Activated CD4-positive, CD25-positive, alpha-beta regulatory T cell treated with anti-CD3 and anti-CD28 coated beads, Interleukin-2, amount 50 U/mL, for 24 hours (primary cell): ENCODE measurements around the gene COPA.
"Not testable (repeated sequence)": the region's sequence is repeated elsewhere in the genome, so short reads cannot be mapped to it uniquely, and the experiment has no call there.

Experiments used
- ATAC-seq, 2 donors: fragments of 150-1000 bp; cut with Tn5 transposase; one replicate each; pipeline ENCODE4 v1.10.0; 2021; ENCODE audit warnings: mild to moderate bottlenecking in 1 of 2, moderate library complexity in 1 of 2

COPA gene

DNA sequence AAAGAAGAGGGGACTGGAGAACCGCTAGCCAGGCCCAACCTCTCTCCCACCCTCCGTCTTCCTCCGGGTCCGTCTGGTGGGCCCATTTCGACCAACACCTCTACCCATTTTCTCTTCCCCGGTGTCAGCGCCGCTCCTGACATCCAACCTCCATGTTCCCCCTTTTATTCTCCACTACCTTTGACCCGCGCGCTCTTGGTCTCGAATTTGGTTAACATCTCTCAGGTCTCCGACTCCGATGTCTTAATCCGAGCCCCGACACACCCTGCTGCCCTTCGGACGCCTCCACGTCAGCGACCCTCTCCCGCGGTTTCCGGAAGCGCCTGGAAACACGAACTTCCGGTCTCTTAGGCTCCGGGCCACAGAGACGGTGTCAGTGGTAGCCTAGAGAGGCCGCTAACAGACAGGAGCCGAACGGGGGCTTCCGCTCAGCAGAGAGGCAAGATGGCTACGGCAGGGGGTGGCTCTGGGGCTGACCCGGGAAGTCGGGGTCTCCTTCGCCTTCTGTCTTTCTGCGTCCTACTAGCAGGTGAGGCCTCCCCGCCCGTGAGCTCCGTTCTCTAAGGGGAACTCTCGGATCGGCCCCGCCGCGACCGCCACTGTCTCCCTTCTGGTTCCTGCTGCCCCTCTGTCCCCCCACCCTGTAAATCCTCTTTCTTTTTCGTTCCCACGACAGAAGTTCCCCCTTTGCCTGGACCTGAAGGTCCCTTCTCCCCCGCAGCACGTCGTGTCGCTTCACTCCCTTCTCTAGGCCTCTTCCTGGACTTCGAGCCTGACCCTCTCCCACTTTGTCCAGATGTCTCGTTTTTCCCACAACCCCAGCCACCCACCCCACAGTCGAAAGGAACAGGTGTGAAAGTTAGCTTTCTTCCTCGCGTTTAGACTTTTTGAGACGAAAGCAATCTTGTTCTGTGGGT, at the start of gene COPA, which contains the start of gene NCSTN:
TSS of gene COPA (minus strand) at position 298 of the 917 bp plus-strand sequence. CDS start at position 218, 80 bp downstream.
TSS of gene NCSTN (plus strand) at position 431 of the 917 bp plus-strand sequence. CDS start at position 445, 14 bp downstream.
- peak; percentile 100 for ATAC-seq

DNA sequence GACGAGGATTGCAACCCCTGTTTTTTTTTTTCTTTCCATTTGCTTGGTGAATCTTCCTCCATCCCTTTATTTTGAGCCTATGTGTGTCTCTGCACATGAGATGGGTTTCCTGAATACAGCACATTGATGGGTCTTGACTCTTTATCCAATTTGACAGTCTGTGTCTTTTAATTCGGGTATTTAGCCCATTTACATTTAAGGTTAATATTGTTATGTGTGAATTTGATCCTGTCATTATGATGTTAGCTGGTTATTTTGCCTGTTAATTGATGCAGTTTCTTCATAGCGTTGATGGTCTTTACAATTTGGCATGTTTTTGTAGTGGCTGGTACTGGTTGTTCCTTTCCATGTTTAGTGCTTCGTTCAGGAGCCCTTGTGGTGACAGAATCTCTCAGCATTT, 45.4 kb upstream of the COPA start:
- not testable (repeated sequence) for ATAC-seq

DNA sequence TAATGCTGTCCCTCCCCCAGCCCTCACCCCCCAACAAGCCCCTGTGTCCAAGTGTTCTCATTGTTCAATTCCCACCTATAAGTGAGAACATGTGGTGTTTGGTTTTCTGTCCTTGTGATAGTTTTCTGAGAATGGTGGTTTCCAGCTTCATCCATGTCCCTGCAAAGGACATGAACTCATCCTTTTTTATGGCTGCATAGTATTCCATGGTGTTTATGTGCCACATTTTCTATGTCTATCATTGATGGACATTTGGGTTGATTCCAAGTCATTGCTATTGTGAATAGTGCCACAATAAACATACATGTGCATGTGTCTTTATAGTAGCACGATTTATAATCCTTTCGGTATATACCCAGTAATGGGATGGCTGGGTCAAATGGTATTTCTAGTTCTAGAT, 41.8 kb upstream of the COPA start:
- not testable (repeated sequence) for ATAC-seq

DNA sequence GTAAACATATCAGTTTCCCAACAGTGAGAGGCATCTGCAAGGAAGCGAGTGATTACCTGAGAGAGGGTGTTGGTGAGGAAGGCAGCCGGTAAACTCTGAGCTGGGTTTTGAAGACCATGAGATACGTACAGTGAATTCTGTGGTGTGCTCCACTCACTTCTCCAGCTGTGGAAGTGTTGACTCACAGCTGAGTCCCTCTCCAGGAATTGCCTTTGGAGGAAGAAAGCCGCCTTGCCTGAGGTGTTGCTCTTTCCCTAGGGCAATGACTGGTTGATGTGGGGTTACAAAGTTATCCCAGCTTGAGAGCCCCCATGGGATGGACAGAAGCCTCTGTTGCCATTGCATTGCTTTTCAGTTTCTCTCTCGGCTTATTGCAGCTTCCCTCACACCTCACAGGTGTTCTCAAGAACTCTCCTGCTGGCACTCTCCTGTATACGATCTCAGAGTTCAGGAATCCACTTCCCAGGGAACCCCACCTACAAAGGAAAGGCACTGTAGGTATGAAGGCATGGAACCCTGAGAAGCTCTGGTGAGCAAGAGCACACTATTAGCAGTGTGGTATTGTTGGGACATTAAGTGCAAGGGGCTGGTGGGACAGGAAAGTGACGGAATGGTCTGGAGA, 34.6 kb upstream of the COPA start:
- no peak for ATAC-seq

DNA sequence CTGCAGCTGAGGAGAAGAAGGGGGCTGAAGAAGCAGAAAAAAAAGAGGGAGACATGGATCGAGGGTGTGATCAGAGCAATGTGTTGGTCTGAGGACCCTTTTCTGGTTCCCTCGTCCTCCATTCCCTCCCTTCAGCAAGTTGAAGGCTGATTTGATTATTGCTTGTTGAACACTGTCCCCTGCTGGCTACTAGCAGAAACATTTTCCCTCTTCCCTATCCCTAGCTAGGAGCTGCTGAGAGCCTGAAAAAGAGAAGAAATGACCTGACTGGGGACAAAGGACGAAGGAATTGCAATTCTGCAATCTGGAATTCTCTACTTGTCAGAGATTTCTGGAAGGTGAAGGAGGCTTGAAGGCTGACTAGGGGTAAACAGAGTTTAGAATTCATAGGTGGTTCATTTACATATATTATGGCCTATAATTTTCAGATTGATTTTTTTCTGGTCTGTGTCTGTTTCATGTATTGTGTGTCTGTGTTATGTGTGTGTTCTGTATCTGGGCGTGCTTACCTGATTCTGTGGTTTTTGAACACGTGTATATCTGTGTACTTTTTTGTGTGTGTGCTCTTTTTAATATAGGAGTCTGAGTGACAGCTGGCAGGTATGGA, 33.6 kb upstream of the COPA start:
- ATAC-seq, result peak in 1 of 2 donors; percentile 63

DNA sequence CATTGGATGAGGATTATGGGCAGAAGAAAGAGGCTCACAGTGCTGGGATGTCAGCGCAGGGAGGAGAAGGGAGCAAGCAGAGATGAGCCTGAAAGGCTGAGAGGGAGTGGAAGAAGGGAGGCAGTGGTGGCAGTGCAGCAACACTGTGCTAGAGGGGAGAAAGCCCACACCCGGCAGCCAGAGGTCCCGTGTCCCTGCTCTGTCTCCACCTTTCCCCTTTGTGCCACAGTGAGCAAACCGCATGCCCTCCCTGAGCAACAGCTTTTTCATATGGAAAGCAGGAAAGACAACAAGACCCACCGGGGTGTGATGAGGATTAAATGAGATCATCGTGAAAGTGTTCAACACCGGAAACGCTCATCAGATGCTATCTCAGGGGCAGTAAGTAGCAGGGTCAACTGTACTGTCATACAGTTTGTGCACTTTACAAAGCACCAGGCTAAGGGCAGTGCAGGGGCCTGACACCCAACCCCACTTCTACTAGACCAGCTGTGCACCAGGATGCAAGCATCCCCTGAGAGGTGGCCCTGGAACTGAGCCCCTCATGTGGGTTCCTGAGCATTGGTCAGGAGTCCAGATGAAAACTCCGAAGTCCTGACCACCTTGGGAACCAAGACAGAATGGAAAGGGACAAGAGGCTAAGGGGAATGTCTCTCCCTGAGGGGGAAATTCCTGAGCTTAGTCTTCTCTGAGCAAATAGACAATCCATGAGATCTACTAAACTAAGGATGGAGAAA, 32.9 kb upstream of the COPA start:
- peak; percentile 32 to 55 for ATAC-seq

DNA sequence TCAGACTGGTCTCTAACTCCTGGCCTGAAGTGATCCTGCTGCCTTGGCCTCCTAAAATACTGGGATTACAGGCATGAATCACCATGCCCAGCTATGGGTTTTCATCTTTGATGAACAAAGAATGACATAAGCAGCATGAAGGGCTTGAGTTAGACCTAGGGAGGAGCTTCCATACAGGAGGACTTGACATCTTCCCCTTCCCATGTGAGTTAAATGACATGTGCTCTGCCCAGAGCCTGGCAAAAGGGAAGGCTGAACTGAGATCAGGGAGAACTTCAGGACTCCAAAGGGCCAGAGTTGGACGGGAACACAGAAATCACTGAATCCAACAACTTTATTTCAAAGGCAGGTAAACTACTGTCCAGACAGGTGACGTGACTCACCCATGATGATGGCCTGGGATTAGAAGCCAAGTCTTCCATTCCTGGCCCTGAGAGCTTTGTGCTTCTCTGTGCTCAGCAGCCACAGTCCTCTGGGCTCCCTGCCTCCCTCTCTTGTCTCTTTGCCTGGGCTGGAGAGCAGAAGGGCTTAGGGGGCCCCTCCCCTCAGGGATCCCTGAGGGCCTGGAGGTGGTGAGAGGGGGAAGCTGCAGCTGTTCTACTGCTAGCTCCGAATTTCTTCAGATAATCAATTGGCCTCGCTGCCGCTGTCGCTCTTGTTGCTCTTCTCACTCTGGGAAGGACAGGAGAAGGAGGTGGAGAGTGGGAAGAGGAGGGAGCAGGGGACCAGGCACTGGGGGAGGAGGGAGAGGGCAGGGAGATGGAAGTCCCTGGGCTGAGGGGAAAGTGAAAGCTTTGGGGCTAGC, 31.5 kb upstream of the COPA start:
- ATAC-seq, result no peak

DNA sequence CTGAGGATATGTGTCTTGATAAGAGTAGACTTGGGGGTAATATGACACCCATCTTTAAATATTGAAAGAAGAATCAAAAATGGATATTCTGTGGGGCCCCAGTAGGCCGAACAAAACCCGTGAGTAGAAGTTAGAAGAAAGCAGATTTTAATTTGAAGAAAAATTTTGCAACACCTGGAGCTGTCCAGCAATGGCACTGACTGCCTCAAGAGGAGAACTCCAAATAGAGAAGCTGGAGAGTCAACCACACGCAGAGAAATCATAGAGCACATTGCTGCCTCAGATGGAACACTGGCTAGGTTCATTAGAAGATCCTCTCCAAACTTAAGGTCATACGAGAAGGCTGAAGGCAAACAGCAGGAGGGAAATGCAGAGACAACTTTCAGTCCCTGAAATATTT, 30.6 kb upstream of the COPA start:
- no peak for ATAC-seq

DNA sequence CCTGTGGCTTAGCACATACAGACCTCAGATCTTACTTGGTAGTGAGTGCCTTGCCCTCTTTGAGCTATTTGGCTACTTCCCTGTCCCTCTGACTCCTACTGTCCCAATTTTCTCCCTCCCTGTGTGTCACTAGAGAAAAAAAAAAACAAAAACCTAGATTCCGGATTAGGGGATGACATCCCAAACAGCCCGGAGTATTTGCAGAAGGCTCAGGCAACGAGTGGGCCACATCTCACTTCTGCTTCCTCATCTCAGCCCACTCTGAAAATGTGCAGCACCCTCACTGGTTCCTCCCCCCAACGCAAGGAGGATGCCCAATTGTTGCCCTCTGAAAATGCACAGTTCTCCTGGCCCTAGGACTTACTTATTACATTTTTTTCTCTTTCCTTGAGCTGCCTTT, 28.7 kb upstream of the COPA start:
- no peak for ATAC-seq

DNA sequence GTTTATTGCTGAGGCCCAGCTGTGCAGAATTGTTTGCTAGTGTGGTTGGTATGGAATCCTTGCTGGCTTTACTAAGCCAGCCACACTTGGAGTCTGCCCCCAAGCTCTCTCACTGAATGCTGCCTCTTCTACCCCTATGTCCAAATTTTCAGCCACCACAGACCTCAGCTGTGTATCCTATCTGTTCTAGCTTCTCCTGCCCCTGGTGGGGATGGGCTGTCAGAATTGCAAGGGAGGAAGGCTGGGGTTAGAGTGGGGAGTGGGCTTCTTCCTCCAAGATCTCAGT, 28.2 kb upstream of the COPA start:
- ATAC-seq, result no peak

DNA sequence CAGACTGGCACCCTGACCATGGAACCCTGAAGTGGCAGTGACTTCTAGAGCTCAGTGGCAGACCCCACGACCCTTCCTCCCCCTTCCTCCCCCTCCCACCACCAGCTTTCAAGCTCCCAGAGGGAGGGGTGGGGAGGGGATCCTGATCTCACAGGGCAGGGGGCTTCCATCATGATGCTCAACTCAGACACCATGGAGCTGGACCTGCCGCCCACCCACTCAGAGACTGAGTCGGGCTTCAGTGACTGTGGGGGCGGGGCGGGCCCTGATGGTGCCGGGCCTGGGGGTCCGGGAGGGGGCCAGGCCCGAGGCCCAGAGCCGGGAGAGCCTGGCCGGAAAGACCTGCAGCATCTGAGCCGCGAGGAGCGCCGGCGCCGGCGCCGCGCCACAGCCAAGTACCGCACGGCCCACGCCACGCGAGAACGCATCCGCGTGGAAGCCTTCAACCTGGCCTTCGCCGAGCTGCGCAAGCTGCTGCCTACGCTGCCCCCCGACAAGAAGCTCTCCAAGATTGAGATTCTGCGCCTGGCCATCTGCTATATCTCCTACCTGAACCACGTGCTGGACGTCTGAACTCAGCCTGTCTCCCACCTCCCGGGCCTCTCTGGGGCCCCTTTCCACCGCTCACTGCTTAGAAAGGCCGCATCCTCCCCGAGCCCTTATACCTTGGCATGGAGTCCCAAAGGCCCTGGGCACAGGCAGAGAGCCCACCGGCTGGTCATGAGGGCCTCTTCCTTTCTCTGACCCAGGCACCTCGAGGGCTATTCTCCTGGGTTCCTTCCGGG, 27.7 kb upstream of the COPA start:
- ATAC-seq, result no peak

DNA sequence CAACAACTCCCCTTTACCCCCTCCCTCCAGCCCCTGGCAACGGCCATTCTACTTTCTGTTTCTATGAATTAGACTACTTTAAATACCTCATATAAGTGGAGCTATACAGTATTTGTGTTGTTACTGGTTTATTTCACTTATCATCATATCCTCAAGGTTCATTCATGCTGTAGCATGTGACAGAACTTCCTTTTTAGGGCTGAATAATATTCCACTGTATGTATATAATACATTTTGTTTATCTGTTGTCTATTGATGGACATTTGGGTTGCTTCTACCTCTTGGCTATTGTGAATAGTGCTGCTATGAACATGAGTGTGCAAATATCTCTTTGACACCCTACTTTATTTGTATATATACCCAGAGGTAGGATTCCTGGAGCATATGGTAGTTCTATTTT, 26.0 kb upstream of the COPA start:
- no peak for ATAC-seq

DNA sequence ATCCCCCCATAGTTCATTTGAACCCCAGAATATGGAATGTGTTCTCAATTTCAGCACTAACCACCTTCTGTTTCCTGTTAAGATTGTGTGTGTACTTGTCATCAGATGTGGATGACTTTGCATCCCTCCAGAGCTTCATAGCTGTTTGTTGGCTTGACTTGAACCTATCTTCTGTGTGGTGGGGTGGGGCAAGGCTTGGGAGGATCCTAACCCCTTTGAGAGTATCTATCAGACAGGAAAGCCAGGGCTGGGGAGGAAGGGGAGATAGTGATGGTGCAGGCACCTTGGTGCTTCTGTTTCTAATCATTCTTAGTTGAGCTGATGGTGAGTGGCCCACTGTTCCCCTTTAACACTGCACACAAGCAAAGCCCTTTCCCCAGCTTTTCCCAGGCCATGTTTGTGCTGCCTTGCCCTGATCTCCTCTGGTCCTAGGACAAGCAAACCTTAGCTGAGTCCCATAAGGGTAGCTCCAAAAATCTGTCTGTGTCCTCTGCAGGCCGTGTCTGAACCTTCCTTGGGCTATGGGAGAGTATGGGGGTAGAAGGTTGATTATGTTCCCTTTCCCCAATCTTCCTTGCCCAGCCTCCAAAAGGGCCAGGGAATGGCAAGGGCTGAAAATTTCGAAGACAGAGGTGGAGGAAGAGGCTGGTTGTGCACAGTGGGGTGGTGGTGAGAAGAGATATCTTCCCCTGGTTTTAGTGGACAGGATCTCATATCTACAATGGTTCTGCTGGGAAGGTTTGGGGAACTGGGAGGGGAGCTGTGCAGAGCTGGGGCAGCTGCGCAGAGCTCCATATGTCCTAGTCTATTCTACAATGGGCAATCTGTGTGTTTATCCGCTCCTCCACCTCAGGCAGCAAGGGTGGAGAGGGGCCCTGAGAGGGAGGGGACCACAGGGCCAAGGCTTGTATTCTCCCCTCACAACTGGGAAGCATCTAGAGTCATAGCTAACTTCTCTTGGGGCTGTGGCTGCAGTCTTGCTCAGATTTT, 25.2 kb upstream of the COPA start:
- no peak for ATAC-seq

DNA sequence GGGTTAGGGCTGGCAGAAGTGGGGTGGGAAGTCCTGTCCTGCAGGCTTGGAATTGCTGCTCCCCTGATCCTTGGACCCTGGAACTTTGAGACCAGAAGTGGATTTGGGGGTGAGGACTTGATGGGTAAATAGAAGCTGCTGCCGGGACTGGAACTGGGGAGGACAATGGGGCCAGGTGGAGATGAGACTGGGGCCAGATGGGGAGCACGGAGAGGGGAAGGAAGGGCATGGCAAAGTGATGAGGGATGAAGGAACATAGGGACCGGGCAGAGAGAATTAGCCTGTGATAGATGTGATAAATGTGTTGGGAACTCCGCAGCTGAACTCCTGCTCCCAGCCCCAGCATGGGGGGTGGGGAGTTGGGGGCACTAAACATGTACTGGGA, 24.5 kb upstream of the COPA start:
- ATAC-seq, result no peak

DNA sequence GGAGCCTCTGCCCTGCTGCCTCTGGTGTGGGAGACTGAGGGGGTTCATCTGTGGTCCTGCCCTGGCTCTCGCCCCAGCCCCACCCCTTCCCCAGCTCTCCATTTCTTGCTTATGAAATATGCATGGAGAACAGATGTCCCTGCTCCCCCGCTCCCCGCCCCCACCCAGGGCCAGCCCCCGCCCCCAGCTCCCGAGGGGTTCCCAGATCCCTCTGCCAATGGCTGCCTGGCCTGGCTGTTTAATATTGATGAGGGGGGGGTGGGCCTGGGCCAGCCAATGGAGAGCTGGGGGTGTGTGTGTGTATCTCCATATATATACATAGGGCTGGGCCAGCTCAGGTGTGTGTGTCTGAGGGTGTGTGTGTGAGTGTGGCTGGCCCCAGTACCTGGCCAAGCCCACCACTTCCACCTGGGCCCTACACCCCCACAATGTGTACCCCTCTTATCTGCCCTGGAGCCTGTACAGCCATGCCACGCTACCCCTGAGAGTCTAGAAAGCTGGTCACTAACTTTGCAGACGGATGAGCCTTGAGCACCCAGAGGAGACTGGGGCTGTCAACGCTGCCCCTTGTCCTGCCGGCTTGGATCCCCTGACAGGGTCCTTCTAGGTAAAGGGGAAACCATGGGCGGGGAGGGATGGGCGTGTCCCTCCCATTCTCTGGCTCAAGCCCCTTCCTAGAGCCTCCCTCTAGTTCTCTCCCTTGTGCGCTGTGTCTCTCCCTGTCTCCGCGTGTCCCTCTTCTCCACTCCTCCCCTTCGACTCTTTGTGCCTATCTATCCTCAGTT, 23.9 kb upstream of the COPA start, which contains the start of gene NHLH1:
TSS of gene NHLH1 (plus strand) at position 341 of the 785 bp plus-strand sequence. CDS start 3,661 bp downstream, outside the sequence.
- no peak for ATAC-seq

DNA sequence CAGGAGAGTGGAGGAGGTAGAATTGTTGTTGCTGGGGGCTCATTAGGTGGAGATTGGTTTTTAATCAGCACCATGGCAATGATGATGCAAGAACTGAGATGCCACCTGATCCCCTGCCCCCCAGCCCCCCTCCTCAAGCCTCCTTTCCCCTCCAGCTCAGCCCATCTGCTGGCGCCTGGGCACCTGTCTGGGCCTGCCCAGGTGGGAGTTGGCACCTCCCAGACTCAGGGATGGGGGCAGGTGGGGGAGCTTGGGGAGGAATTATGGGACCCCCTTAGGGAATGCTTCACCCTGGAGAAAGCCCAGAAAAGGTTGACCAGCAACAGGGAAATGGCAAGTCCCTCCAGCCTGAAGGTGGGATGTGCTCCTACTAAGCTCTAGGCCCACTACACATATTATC, 22.3 kb upstream of the COPA start:
- ATAC-seq, result no peak

DNA sequence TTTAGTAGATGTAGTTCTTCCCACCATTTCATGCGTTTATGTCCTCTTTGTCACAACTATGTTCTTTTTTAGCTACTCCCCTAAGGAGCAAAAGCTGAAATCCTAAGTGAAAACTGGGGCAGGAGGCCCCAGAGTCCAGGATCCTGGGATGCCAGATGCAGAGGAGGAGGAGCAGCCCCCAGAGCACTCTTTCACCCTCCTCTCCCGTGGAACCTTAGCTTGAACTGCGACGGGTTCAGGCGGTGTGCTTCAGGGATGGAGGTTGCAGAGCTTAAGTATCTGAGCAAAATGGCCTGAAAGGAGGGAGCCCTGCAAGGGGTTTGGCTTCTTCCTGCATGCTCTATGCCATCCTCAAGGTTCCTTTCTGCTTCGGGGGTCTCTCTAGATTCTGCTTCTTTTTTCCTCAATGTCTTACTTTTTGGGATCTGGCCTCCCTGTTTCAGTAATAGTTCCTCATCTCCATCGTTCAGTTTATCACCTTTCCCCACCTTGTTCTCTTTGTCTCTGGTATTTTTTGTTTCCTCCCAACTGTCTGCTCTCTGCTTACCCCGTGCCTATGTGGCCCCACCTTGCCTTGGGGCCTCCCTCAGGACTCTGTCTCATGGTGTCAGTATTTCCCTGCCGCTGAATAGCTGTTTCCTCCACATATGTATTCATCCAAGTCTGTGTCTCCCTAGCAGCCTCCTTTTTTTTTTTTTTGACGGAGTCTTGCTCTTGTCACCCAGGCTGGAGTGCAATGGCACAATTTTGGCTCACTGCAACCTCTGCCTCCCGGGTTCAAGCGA, 21.1 kb upstream of the COPA start:
- ATAC-seq, result no peak

DNA sequence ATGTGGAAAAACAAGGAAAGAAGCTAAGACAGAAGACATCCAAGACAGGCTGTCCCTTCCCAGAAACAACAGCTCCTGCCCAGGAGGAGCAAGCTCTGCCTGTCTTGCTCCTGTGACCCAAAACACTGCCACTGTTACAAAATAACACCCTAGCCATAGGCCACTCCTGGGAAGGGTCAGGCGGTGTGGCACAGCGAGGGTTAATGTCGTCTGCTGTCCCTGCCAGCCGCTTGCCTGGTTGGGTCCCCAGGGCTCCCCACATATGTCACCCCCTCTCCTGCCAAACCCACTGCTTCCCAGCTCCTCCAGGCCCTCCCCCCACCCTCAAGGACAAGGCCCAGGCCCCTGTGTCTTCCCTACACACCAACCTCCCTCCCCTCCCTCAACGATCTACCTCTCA, 20.0 kb upstream of the COPA start:
- no peak for ATAC-seq
